ENCODE results near the gene TOMM40L.

GRCh38 chr1:161220002-161220401, 5.9 kb upstream of the TOMM40L start:
- TF ChIP-seq, protein P1, sequence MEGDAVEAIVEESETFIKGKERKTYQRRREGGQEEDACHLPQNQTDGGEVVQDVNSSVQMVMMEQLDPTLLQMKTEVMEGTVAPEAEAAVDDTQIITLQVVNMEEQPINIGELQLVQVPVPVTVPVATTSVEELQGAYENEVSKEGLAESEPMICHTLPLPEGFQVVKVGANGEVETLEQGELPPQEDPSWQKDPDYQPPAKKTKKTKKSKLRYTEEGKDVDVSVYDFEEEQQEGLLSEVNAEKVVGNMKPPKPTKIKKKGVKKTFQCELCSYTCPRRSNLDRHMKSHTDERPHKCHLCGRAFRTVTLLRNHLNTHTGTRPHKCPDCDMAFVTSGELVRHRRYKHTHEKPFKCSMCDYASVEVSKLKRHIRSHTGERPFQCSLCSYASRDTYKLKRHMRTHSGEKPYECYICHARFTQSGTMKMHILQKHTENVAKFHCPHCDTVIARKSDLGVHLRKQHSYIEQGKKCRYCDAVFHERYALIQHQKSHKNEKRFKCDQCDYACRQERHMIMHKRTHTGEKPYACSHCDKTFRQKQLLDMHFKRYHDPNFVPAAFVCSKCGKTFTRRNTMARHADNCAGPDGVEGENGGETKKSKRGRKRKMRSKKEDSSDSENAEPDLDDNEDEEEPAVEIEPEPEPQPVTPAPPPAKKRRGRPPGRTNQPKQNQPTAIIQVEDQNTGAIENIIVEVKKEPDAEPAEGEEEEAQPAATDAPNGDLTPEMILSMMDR (IDR thresholded peaks at IDR 0.05; ENCODE audit: low read length), result no peak
- TF ChIP-seq EZH2 (IDR thresholded peaks at IDR 0.05; ENCODE audit: borderline replicate concordance, low read length), result no peak
